Kidney (tissue), 14 donors: ENCODE measurements around the gene SSC5D. TPM values are rescaled to one million over a fixed set of nuclear protein-coding genes. Genes with fewer than 3 reads are reported as not detected.

Source experiments
- DNase-seq, 5 donors: peaks; one replicate each; pipeline ENCODE4 v3.0.0-alpha.2; 2013 to 2020
- FAIRE-seq: peaks from 2 replicates; lab custom pipeline; 2012; peaks lifted over from hg19 to GRCh38; lab: Jason Lieb, UNC
- H3K27ac ChIP-seq, 2 donors: one replicate each; pipeline ENCODE4 v1.7.0; 2013; ENCODE audit warnings: low read depth in 2 of 2, low read length in 2 of 2, inconsistent platforms in 1 of 2
- H3K27me3 ChIP-seq: one replicate; pipeline ENCODE4 v1.7.1; 2013; ENCODE audit warnings: low read length, inconsistent platforms; ENCODE audit not compliant: control insufficient read depth, insufficient read depth
- H3K36me3 ChIP-seq, 3 donors: one replicate each; pipeline versions ENCODE4 v1.7.0 to v1.7.1; 2013; ENCODE audit warnings: low read length in 3 of 3, control low read depth in 1 of 3, inconsistent platforms in 1 of 3; ENCODE audit not compliant: insufficient read depth in 3 of 3, control insufficient read depth in 2 of 3
- H3K4me1 ChIP-seq, 3 donors: one replicate each; pipeline versions ENCODE4 v1.7.0 to v1.7.1; 2013; ENCODE audit warnings: low read length in 3 of 3, inconsistent platforms in 1 of 3, low read depth in 1 of 3; ENCODE audit not compliant: control insufficient read depth in 2 of 3, insufficient read depth in 2 of 3
- H3K4me3 ChIP-seq, 3 donors: one replicate each; pipeline versions ENCODE4 v1.7.0 to v1.8.1; 2013; ENCODE audit warnings: low read length in 3 of 3, control low read depth in 1 of 3, inconsistent platforms in 1 of 3
- H3K9ac ChIP-seq, 3 donors: one replicate each; pipeline versions ENCODE4 v1.7.0 to v1.7.1; 2013; ENCODE audit warnings: low read length in 3 of 3, control low read depth in 1 of 3, inconsistent platforms in 1 of 3
- H3K9me3 ChIP-seq, 3 donors: one replicate each; pipeline versions ENCODE4 v1.7.0 to v1.7.1; 2013; ENCODE audit warnings: low read length in 3 of 3, control low read depth in 1 of 3, inconsistent platforms in 1 of 3; ENCODE audit not compliant: control insufficient read depth in 2 of 3, insufficient read depth in 1 of 3
- intact Hi-C: fragments of 100-400 bp; cut with DNase I; formaldehyde crosslinking; loops from one replicate; pipeline ENCODE4 v1.11.1; 2022
- polyA plus RNA-seq: library from polyadenylated mRNA; stranded (reverse); fragments of 350-450 nt; fragmentation: Illumina TruSeq; extraction: RNeasy Lipid Tissue Mini Kit (QIAGEN cat#74804); gene quantifications from one replicate; pipeline ENCODE4 v1.2.3, GENCODE V29; 2014; ENCODE audit warnings: low read depth, low replicate concordance; ENCODE audit not compliant: insufficient read depth
- total RNA-seq: library from RNA; stranded (reverse); fragmentation: NEBNext Ultra II Directional; extraction: Animal tissue kit (Norgen Biotek cat#: 25700); gene quantifications from one replicate; pipeline ENCODE4 v1.2.1, GENCODE V29; 2021
- TF ChIP-seq, protein P1 (sequence below): IDR thresholded peaks from 3 replicates; pipeline ENCODE4 v1.5.1; 2012; ENCODE audit warnings: mild to moderate bottlenecking, moderate library complexity, borderline replicate concordance; ENCODE audit not compliant: insufficient read depth; ENCODE audit errors: extremely low read depth
- donor health status: control.
- donor health status: control.
- donor health status: control.
- donor health status: control.
- donor health status: control.
- donor health status: DM: yes; HTN: yes; CAD: no.
- donor health status: Normal renal cell carcinoma (clear cell type).

Gene SSC5D
- total and polyA plus RNA-seq, 2 donors from 2014 or later, result 2.2 to 9.4 TPM

DNA sequence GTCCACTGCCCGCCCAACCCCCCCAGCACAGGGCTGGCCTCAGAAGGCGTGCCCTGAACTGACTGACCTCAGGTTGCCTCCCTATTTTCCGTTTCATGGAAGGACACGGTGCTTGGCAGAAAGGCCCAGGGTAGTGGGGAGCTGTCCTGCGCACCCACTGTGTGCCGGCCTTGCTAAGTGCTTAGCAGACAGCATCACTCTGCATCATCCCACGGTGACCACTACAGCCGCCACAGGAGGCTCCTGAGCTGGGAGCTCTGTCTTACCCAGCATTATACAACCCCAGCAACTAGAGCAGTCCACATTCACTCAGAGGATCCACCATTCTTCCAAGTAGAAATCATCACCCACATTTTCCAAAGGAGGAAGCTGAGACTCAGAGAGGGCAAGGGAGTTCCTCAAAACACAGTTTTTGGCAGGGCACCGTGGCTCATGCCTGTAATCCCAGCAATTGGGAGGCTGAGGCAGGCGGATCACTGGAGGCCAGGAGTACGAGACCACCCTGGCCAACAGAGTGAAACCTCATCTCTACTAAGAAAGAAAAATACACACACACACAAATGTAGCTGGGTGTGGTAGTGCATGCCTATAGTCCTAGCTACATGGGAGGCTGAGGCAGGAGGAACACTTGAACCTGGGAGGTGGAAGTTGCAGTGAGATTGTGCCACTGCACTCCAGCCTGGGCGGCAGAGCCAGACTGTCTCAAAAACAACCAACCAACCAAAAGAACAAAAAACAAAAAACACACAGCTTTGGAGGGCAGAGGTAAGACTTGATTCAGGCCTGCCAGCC is 47.1 kb downstream of the SSC5D start:
- FAIRE-seq, result no peak
- H3K4me1 ChIP-seq, result no peaks in the 10 kb centered on the region

GRCh38 chr19:55535965-55536350 is 47.7 kb downstream of the SSC5D start:
- DNase-seq (peak in 2 of 5 donors; percentile 27 to 31), FAIRE-seq (no peak)
- no peak overlapping the region for H3K4me3 ChIP-seq
- TF ChIP-seq, protein P1, sequence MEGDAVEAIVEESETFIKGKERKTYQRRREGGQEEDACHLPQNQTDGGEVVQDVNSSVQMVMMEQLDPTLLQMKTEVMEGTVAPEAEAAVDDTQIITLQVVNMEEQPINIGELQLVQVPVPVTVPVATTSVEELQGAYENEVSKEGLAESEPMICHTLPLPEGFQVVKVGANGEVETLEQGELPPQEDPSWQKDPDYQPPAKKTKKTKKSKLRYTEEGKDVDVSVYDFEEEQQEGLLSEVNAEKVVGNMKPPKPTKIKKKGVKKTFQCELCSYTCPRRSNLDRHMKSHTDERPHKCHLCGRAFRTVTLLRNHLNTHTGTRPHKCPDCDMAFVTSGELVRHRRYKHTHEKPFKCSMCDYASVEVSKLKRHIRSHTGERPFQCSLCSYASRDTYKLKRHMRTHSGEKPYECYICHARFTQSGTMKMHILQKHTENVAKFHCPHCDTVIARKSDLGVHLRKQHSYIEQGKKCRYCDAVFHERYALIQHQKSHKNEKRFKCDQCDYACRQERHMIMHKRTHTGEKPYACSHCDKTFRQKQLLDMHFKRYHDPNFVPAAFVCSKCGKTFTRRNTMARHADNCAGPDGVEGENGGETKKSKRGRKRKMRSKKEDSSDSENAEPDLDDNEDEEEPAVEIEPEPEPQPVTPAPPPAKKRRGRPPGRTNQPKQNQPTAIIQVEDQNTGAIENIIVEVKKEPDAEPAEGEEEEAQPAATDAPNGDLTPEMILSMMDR, result no peak
- no peaks in the 10 kb centered on the region for H3K36me3 ChIP-seq
- no peak overlapping the region for H3K9ac ChIP-seq
- H3K27me3 ChIP-seq, result no peaks in the 10 kb centered on the region
- intact Hi-C loops, result no loop called here
- H3K27ac ChIP-seq, result no peak overlapping the region
- no peaks in the 10 kb centered on the region for H3K9me3 ChIP-seq
- no peaks in the 10 kb centered on the region for H3K4me1 ChIP-seq

More for the DNA sequence above, 47.1 kb downstream of the SSC5D start:
- Histone ChIP-seq H3K4me3 (no peak overlapping the region), H3K9me3 (no peaks in the 10 kb centered on the region), H3K27me3 (no peaks in the 10 kb centered on the region), H3K9ac (no peak overlapping the region), H3K36me3 (no peaks in the 10 kb centered on the region), H3K27ac (no peak overlapping the region)
- TF ChIP-seq, protein P1, result no peak
- intact Hi-C loops, result no loop called here
- no peak for DNase-seq

DNA sequence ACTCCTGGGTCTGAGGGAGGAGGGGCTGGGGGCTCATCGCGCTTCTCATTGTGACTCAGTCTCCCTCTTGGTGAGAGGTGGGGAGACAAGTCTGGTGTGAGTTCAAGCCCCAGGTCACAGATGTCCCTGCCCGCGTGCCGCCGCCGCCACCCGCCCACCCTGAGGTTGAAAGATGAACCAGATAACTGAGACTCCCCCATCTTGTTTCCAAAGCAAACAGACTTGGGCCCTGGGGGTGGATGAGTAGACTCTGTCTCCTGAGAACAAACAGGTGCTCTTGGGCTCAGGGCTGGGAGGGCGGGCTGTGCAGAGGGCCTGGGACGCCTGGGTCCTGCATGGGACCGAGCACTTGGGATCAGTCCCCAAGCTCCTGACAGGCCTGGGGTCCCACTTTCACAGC is 48.1 kb downstream of the SSC5D start:
- FAIRE-seq (no peak), DNase-seq (peak in 4 of 5 donors; percentile 52 to 79 (median 70))
- TF ChIP-seq, protein P1, result no peak
- Histone ChIP-seq H3K4me3 (no peak overlapping the region), H3K9ac (no peak overlapping the region), H3K9me3 (no peaks in the 10 kb centered on the region), H3K27me3 (no peaks in the 10 kb centered on the region), H3K4me1 (no peaks in the 10 kb centered on the region), H3K36me3 (no peaks in the 10 kb centered on the region), H3K27ac (no peak overlapping the region)
- intact Hi-C loops, result no loop called here
